T-helper 1 cell (primary cell): ENCODE results near the gene PHF1.

Experiments used
- DNase-seq, 5 donors: peaks; one replicate each; pipeline ENCODE4 v3.0.0-alpha.2; 2012 to 2020

PHF1 gene

DNA sequence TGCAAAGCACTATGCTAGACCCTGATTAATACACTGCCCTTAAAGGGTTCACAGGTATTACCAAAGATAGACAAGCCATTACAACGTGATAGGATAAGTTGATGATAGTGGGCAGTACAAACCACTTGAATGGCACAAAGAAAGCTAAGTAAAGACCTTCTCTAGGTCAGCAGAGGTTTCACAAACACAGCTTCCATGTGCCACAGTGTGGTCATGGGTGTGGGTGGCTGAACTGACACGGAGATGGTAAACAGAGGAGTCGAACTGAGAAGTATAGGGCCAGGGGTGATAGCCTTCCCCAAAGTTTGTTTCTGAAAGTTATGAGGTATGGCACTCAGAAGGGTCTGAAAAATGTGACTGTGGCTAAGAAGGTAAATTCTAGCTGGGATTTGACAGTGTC lies 47.9 kb downstream of the PHF1 start:
- no peak for DNase-seq

DNA sequence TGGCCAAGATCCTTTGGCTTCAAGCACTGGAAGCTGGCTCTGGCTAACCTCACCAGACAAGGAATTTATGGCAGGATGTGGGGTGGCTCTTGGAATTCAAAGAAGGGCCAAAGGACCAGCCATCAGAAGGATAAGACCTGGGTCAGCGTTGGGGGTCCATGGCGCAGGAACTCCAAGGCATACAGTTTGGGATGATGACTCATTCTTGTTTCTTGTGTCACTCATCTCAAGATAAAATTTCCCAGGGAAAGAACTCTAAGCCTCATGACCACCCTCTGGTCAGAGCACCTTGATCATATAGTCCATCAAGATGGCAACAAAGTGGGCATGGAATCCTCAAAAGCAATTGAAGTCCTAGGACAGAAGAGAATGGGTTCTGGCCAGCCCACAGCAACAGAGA lies 48.4 kb downstream of the PHF1 start:
- DNase-seq, result no peak
